Measurements from ENCODE around the gene PLIN5. TPM values are rescaled to one million over a fixed set of nuclear protein-coding genes. Genes with fewer than 3 reads are reported as not detected.
"Not testable (repeated sequence)": the region's sequence is repeated elsewhere in the genome, so short reads cannot be mapped to it uniquely, and the experiment has no call there.

PLIN5 gene
- total and polyA plus RNA-seq, 7 donors: 14.5 to 143 (median 96.1) TPM

DNA sequence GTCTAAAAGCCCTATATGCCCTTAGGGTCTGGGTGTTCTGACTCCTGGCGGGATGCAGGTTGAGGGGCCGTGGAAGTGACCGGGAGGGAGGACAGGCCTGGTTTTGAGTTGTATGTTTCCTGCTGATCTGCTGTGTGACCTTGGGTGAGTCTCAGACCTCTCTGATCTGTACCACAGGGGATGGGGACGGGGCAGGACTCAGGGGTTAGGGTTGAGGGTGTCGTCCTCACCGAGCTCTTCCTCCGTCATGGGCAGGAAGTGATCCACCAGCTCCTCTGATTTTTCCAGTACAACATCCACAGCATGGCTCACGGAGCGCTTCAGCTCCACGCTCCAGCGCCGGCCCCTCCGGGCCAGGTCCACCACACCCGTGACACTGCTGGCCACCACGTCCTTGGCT, 6.2 kb downstream of the PLIN5 start:
- intact Hi-C loops (cut with DNase I): loop anchor here in 1 of 2 donors (10.0 kb wide), 1 partner anchor 264 kb away; no protein-coding TSS in a partner anchor
- Histone ChIP-seq H3K9me3 (no peaks in the 10 kb centered on the region), H3K4me3 (no peak overlapping the region), H3K4me1 (peaks cover 9% of the 10 kb centered on the region), H3K27ac (no peak overlapping the region), H3K27me3 (ENCODE audit: insufficient read depth in 3 of 3, low read length in 2 of 3) (no peaks in the 10 kb centered on the region), H3K36me3 (ENCODE audit: insufficient read depth in 1 of 2, low read depth in 1 of 2) (peaks cover 0 to 45% of the 10 kb centered on the region in 2 donors)
- TF ChIP-seq, protein P1, sequence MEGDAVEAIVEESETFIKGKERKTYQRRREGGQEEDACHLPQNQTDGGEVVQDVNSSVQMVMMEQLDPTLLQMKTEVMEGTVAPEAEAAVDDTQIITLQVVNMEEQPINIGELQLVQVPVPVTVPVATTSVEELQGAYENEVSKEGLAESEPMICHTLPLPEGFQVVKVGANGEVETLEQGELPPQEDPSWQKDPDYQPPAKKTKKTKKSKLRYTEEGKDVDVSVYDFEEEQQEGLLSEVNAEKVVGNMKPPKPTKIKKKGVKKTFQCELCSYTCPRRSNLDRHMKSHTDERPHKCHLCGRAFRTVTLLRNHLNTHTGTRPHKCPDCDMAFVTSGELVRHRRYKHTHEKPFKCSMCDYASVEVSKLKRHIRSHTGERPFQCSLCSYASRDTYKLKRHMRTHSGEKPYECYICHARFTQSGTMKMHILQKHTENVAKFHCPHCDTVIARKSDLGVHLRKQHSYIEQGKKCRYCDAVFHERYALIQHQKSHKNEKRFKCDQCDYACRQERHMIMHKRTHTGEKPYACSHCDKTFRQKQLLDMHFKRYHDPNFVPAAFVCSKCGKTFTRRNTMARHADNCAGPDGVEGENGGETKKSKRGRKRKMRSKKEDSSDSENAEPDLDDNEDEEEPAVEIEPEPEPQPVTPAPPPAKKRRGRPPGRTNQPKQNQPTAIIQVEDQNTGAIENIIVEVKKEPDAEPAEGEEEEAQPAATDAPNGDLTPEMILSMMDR (IDR thresholded peaks at IDR 0.05): no peak
- ATAC-seq: no peak
- DNase-seq: no peak
- 77 to 78% (median 78%) methylated on average over 15 of the region's 15 CpGs for WGBS, 3 donors

DNA sequence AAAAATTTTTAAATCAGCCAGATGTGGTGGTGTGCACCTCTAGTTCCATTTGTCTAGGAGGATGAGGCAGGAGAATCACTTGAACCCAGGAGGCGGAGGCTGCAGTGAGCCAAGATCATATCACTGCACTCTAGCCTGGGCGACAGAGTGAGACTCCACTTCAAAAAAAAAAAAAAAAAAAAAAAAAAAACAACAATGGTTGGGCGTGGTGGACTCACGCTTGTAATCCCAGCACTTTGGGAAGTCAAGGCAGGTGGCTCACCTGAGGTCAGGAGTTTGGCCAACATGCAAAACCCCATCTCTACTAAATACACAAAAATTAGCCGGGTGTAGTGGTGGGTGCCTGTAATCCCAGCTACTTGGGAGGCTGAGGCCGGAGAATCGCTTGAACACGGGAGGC, 7.6 kb downstream of the PLIN5 start:
- WGBS, 3 donors: 85 to 93% (median 93%) methylated on average over 8 of the region's 8 CpGs
- not testable (repeated sequence) for DNase-seq; H3K27me3 ChIP-seq (ENCODE audit: insufficient read depth in 3 of 3, low read length in 2 of 3); ATAC-seq; H3K4me3 ChIP-seq; H3K4me1 ChIP-seq; H3K27ac ChIP-seq; H3K9me3 ChIP-seq
- H3K36me3 ChIP-seq (ENCODE audit: insufficient read depth in 1 of 2, low read depth in 1 of 2): peaks cover 0 to 60% of the 10 kb centered on the region in 2 donors
- intact Hi-C loops (cut with DNase I): loop anchor here in 1 of 2 donors (10.0 kb wide), 1 partner anchor 263 kb away; no protein-coding TSS in a partner anchor

DNA sequence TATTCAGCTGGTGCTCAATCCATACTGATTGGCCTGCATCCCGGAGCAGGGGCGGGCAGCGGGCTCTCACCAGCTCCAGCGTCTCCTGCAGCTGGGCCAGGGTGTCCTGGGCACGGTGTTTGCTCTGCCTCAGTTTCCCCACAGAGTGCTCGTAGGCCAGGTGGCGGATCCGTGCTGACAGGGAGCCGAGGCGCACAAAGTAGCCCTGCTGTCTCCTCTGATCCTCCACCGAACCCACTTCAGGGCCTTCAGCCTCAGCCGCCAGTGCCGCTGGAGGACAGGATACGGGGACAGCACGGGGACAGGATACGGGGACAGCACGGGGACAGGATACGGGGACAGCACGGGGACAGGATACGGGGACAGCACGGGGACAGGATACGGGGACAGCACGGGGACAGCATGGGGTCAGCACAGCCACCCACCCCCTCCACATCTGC, 9.4 kb downstream of the PLIN5 start:
- Histone ChIP-seq H3K27ac (no peak overlapping the region), H3K36me3 (ENCODE audit: insufficient read depth in 1 of 2, low read depth in 1 of 2) (peaks cover 0 to 78% of the 10 kb centered on the region in 2 donors), H3K27me3 (ENCODE audit: insufficient read depth in 3 of 3, low read length in 2 of 3) (no peaks in the 10 kb centered on the region), H3K9me3 (no peaks in the 10 kb centered on the region), H3K4me3 (no peak overlapping the region), H3K4me1 (no peaks in the 10 kb centered on the region)
- DNase-seq: no peak
- WGBS, 3 donors: 57 to 61% (median 60%) methylated on average over 21 to 23 of the region's 23 CpGs
- no peak for ATAC-seq
- intact Hi-C loops (cut with DNase I): loop anchor here in 1 of 2 donors (10.0 kb wide), 1 partner anchor 261 kb away; no protein-coding TSS in a partner anchor
- TF ChIP-seq, protein P1 (IDR thresholded peaks at IDR 0.05): no peak

DNA sequence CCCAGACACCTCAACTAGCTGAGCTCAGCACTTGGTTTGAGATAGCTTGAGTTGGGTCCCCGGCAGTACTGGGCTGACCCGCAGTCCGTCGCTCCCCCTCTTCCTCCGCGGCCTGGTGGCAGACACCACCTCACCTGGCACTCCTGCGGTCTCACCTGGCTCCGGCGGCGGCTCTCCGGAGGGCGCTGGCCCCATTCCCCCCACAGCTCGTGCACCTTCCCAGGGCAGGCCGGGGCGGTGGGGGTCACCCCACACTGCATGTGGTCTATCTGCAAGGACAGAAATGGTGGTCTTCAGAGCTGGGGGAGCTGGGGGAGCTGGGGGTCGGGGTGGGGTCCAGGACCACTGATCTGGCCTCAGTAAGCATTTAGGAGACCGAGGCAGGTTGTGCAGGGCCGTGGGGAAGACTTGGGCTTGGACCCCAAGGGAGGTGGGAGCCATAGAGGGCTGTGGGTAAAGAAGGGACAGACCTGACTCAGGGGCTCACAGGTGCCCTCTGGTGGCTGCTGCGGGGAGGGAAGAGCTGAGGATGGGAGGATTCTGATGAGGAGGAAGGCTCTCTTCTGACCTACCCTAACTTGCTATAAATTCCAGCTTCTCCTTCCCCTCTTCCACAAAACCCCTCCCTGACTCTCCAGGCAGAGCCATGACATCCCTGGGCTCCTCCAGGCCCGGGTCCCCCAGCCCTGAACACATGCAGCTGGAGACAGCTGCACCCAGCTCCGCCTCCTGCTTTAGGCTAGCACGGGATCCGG, 10.0 kb downstream of the PLIN5 start:
- 68 to 70% (median 69%) methylated on average over 22 to 23 of the region's 23 CpGs for WGBS, 3 donors
- Histone ChIP-seq H3K27me3 (ENCODE audit: insufficient read depth in 3 of 3, low read length in 2 of 3) (no peaks in the 10 kb centered on the region), H3K9me3 (no peaks in the 10 kb centered on the region), H3K36me3 (ENCODE audit: insufficient read depth in 1 of 2, low read depth in 1 of 2) (peaks cover 0 to 80% of the 10 kb centered on the region in 2 donors), H3K4me3 (no peak overlapping the region), H3K27ac (no peak overlapping the region), H3K4me1 (no peaks in the 10 kb centered on the region)
- intact Hi-C loops (cut with DNase I): loop anchor here in 1 of 2 donors (10.0 kb wide), 1 partner anchor 260 kb away; no protein-coding TSS in a partner anchor
- ATAC-seq (peak; percentile 51 to 66 (median 64)), DNase-seq (peak; percentile 69 to 83)
- TF ChIP-seq, protein P1 (IDR thresholded peaks at IDR 0.05): peak; percentile 58
